ENCODE results near the gene MRFAP1.

DNA sequence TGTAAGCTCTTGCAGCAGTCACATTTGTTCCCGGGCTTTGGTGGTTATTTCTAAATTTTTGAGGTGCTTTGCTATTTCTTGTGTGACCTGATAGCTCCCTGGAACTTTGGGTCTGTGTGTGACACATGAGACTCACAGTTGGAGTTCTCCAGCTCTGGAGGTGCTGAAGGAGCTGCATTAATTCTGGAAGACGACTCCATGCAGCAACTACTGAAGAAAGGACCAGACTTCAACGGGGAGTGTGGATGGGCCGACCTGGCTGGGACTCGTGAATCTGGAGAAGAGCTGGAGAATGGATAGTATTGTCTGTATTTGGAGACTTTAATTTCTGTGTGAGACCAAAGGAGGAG, 1.5 kb downstream of the MRFAP1 start:
- TF ChIP-seq RAD21 (IDR thresholded peaks at IDR 0.05; ENCODE audit: insufficient read depth, low read depth, low read length), result no peak
- no peak for TF ChIP-seq RBBP5 (conservative IDR thresholded peaks at IDR 0.05)
- TF ChIP-seq, protein P1, sequence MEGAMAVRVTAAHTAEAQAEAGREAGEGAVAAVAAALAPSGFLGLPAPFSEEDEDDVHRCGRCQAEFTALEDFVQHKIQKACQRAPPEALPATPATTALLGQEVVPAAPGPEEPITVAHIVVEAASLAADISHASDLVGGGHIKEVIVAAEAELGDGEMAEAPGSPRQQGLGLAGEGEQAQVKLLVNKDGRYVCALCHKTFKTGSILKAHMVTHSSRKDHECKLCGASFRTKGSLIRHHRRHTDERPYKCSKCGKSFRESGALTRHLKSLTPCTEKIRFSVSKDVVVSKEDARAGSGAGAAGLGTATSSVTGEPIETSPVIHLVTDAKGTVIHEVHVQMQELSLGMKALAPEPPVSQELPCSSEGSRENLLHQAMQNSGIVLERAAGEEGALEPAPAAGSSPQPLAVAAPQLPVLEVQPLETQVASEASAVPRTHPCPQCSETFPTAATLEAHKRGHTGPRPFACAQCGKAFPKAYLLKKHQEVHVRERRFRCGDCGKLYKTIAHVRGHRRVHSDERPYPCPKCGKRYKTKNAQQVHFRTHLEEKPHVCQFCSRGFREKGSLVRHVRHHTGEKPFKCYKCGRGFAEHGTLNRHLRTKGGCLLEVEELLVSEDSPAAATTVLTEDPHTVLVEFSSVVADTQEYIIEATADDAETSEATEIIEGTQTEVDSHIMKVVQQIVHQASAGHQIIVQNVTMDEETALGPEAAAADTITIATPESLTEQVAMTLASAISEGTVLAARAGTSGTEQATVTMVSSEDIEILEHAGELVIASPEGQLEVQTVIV (IDR thresholded peaks at IDR 0.05; ENCODE audit: borderline replicate concordance, partially characterized antibody), result no peak
- no peak for TF ChIP-seq ZNF217 (IDR thresholded peaks at IDR 0.05)
- TF ChIP-seq, protein P2, sequence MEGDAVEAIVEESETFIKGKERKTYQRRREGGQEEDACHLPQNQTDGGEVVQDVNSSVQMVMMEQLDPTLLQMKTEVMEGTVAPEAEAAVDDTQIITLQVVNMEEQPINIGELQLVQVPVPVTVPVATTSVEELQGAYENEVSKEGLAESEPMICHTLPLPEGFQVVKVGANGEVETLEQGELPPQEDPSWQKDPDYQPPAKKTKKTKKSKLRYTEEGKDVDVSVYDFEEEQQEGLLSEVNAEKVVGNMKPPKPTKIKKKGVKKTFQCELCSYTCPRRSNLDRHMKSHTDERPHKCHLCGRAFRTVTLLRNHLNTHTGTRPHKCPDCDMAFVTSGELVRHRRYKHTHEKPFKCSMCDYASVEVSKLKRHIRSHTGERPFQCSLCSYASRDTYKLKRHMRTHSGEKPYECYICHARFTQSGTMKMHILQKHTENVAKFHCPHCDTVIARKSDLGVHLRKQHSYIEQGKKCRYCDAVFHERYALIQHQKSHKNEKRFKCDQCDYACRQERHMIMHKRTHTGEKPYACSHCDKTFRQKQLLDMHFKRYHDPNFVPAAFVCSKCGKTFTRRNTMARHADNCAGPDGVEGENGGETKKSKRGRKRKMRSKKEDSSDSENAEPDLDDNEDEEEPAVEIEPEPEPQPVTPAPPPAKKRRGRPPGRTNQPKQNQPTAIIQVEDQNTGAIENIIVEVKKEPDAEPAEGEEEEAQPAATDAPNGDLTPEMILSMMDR (IDR thresholded peaks at IDR 0.05 in 2 of 3, conservative IDR thresholded peaks at IDR 0.05 in 1 of 3; ENCODE audit: control insufficient read depth in 2 of 3, extremely low read depth in 1 of 3, insufficient read depth in 1 of 3, low read depth in 3 of 3, low read length in 3 of 3), result no peak
- TF ChIP-seq POLR2A (IDR thresholded peaks at IDR 0.05; ENCODE audit: low read depth, low read length), result no peak
- TF ChIP-seq RCOR1 (conservative IDR thresholded peaks at IDR 0.05; ENCODE audit: low read depth, low read length), result no peak
- TF ChIP-seq BHLHE40 (IDR thresholded peaks at IDR 0.05; ENCODE audit: borderline replicate concordance in 1 of 2, low read depth in 2 of 2, low read length in 1 of 2), result no peak
- no peak for TF ChIP-seq BMI1 (IDR thresholded peaks at IDR 0.05; ENCODE audit: borderline replicate concordance)
- no peak for TF ChIP-seq RFX5 (IDR thresholded peaks at IDR 0.05; ENCODE audit: low read depth, low read length)

All from GM12878 (cell line).